GM21447 (cell line): ENCODE data around the gene TNFRSF4.

Source experiments
- ATAC-seq: cut with Tn5 transposase; IDR thresholded peaks from one replicate; pipeline ENCODE4 v1.9.1; 2021; ENCODE audit not compliant: unreplicated experiment

Gene TNFRSF4

DNA sequence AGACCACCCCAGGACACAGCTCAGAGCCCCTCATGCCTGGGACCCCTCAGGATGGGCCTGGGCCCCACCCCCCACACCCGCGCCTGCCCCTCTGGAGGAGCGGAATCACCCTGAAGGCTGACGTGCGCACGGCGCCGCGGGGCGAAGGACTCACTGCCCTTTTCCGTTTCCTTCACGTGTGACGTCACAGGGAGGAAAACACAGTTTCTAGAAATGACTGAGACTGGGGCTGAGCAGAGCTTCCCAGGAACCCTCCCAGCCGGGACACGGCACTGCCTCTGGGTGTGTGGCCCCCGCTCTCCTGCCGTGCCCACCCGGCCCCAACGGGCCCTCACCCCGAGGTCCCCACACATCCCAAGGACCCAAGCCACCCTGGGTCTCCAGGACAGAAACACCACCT, 5.4 kb upstream of the TNFRSF4 start:
- no peak for ATAC-seq

DNA sequence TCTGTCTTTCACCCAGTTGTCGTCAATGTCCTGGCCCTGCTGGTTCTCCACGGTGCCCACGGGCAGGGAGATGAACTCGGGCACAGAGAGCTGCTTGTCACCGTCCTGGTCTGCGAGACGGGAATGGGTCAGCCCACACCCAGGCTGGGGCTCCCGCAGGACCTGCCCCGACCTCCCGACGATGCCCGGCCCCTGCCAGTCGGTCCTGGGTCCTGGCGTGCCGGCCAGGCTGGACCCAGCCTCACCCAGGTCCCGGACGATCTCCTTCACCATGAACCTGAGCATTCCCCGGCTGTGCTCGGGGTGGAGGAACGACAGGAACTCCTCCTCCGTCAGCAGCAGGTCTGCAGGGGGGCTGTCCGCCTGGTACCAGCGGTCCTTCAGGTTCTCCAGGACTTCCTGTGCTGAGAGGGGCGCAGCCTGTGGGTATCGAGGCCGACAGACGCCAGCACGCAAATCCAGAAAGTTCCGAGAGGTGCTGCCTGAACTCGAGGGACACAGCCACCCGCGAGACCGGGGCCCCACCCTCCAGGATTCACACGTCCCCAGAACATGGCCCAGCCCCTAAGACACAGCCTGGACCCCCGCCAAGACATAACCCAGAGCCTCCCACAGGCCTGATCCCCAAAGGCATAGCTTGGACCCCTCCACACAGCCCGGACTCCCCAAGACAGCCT, 4.7 kb upstream of the TNFRSF4 start:
- no peak for ATAC-seq

DNA sequence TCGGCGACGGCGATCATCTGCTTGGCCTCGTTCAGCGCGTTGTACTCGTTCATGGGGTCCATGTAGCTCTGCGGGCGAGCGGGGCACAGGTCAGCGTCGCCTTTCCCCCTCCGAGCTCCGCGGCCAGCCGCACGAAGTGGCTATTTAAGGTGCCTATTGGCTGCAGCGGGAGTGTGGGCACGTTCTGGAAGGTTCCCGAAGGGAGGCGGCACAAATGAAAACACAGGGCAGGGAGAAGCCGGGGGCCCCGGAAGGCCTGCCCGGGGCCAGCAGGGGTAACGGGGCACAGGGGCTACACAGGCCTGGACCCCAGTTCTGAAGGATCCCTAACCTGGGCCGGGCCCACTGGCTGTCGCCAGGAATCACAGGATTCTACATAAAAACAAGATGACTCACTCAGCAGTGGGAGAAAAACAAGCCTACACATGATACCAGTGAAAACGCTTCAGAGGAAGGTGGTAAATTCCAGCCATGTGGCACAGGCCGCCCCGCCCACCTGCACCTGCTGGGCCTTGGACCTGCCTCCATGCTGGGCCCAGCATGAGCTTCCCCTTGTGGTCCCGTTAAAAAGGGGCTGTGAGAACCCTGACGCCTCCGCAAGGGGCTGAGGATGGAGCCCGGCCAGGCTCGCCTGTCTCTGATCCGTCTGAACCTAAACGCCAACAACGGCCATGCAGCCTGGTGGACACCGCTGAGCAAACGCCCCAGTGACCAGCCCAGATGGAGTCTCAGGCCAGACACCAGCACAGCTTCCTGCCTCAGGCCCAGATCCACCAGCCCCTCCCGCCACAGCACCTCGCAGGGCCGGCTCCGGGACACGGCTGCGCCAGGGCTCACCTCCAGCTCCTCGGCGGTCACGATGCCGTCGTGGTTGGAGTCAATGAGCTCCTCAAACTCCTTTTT, 3.9 kb upstream of the TNFRSF4 start:
- no peak for ATAC-seq

DNA sequence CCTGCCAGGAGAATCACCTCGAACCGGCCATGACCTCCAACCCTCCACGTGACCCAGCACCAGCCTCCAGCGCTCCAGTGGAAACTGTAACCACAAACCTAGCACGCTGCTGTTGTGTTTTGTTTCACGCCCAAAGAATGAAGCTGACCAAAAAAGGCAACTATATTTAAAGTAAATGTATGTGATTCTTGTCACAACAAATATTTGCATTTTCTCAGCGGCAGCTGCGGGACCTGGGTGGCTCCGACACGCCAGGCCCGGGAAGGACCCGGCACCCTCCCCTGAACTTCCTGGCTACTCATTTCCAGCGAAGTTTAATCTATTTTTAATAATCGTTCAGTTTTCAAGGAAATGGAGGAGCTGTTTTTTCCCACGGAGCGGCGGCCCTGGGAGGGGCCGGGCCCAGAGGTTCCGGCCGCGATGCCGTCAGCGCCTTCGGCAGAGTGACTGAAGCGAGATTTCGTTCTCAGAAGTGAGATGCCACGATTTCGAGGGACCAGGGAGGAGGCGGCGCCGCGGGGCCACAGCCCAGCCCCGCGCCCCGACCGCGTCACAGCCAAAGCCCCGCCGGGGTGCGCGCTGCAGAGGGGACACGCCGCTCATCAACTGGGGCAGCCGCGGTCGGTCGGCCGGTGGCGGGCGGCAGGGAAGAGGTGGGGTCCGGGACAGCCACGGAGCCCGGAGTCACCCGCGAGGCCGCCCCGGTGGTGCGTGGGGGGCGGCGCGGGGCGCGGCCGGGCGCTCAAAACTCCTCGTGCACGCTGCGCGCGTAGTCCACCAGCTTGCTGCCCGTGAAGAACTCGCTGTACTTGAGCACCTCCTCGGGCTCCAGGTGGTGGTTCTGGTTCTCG, 3.0 kb upstream of the TNFRSF4 start:
- no peak for ATAC-seq

DNA sequence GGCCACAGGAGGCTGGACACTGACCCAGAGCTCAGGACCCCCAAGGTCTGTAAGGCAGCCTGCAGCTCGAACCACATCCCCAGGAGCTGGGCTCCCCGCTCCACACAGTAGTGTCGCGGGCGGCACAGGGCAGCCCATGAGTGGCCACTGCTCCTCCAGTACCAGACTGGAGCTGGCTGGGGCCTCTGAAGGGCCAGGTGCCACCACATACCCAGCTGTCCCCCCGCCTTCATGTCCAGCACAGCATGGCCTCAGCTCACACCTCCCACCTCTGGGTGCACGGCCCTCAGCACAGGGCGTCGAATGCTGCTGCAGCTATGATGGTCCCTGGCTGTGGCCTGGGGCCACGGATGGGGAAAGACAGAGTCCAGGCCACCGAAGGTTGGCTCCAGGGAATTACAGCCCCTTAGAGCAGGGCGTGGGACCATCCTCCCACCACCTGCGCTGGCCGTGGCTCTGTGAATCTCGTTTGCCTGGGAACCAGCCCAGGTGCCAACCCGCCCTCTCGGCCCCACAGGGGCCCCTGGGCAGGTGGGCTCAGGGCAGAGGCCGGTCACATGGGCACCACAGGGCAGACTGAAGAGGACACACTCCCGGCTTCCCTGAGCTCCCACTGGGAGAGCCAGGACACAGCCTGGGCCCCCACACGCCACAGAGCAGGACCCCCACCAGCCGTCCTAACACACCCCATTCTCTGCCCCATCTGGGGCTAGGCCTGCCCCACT, 2.1 kb upstream of the TNFRSF4 start:
- ATAC-seq, result no peak

DNA sequence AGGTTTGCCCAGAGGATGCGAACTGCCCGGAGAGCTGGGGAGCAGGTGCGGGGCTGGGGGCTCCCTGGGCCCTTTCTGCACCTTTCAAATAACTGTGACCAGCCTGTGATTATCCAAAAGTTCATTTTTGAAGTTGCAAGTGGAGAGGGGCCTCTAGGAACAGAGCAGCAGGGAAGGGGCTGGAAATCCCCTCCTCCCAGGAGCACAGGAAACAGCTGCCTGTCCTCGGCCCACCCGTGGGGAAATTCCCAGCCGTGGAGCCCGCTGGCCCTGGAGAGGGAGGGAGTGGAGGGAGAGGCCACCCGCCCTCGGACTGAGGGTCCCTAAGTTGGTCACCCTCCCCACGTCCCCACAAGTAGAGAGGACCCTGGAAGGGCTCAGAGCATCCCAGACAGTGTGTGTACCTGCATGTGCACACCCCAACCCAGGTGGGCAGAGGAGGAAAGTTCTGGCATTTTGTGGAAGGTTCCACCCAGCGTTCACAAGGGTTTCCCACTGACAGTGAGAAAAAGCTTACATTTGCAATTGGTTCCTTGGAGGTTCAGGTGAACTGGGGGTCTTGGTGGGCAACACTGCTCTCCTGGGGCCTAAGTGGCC, 1.2 kb upstream of the TNFRSF4 start:
- no peak for ATAC-seq

DNA sequence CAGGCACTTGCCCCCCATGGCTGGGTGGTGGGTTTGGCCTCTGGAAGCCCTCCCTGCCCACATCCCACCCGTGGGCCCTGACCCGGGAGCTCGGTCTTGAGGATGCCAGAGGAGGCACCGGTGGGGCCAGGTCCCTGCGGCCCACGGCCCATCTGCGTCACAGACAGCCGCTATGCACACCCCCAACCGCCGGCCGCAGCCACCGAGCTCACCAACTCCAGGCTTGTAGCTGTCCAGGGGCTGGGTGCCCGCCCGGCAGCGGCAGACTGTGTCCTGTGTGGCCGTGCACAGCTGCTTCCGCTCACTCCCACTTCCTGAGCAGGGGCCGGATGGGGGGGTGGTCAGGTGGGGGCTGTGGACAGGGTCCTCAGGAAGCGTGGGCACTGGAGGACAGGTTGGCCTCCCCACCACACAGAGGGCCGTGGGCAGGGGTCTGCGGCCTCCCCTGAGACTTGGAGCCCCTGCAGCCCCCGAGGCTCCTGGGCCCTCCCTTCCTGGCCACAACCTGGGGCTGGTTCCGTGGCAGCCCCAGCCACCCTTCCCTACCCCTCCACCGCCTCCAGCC, 1.1 kb downstream of the TNFRSF4 start:
- no peak for ATAC-seq

DNA sequence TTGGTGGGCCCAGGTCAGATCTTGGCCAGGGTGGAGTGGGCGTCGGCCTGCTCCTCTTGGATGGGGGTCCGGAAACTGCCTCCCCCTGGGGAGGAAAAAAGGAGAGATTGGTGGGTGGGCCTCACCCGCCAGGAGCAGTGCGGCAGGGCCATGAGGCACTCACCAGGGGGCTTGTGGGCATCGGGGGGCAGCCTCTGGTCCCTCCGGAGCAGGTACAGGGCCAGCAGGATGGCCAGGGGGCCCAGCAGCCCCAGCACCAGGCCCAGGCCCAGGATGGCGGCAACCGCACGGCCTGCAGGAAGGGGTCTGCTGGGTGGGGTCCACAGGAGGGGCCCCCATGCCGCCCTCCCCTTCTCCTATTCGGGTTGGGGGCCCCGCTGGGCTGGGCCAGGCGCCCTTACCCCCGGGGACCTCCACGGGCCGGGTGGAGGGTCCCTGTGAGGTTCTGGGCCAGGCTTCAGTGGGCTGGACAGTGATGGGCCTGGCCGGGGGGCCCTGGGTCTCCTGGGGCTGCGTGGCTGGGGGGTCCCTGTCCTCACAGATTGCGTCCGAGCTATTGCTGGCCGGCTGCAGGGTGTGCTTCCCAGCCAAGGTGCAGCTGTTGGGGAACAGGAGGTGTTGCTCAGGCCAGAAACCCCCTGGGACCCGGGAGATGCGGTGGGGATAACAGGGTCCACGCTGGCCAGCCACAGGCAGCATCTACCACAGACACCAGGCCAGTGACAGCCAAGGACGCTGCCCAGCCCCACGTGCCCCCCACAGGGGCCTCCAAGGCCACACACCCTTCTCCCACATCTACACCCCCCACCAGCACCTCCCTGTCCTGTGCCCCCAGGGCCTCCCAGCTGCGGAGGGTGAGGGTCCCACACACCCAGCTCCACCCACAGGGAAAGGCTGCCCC, 2.2 kb downstream of the TNFRSF4 start:
- no peak for ATAC-seq

DNA sequence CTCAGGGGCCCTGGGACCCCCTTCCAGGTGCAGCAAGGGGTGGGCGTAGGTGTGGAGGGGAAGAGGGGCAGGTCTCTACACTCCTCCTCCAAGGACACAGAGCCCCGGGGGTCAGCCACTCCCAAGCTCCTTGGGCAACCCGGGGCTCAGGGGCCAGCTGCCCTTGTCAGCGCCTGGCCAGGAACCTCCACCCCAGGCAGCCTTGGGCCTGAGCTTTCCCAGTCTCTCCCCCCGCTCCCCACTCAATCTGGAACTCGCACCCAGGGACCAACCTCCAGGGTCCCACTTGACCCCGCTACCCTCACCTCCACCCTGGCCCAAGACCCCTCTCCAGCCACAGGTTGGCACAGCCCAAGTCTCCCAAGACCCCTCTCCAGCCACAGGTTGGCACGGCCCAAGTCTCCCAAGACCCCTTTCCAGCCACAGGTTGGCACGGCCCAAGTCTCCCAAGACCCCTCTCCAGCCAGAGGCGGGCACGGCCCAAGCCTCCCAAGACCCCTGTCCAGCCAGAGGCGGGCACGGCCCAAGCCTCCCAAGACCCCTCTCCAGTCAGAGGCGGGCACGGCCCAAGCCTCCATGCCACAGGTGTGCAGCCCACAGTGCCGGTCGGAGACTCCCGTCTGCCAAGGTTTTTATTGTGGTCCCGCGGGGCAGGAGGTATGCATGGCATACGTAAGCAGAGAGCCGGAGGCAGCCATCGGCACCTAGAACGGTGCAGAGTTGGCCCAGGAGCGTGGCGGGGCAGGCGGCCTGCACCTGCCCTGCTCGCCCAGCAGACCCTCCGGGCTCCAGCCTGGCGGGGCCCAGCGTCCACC, 3.0 kb downstream of the TNFRSF4 start:
- ATAC-seq, result no peak

DNA sequence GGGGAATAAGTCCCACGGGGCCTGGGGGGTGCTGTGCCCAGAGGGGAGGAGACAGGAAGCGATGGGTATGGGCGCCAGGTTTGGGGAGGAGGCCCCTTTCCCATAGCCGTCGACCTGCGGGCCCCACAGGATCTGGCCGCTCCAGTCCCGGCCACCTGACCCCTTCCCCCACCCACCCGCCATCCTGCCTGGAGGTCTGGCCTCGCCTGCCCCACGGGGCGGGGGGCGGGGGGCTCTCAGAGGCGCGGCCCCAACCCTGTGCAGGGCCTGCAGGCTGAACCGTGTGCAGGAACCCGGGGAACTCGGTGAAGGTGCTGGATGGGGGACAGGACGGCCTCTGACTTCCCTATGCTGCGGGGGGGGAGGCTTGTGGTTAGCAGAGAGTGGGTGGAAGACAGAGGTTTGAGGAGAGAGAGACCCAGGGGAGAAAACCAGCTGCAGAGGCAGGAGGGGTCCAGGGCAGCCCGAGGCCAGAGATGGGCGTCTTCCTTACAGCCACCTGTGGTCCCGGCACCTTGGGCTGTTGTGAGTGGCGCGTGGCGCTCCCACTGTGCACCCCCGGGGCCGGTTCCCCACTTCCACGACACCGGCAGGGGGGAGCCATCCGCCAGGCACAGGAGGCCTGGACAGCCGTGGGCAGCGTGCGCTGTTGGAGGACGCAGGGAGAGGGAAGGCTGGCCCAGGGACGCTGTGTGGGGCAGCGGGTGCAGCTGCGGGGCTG, 5.1 kb downstream of the TNFRSF4 start:
- ATAC-seq, result no peak

DNA sequence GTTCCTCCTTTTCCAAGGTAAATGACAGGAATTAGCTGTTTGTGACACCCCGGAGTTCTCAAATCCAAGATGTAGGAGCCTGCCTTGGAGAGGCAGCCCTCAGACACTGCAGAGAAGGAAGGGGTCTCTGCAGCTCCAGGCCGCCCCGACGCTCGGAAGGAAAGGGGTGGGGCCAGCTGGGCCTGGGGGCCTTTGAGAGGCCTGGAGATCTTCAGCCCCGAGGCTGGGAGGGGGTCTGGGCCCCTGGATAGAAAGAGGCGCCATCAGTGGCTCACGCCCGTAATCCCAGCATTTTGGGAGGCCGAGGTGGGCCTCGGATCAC, 6.4 kb downstream of the TNFRSF4 start:
- ATAC-seq, result no peak

DNA sequence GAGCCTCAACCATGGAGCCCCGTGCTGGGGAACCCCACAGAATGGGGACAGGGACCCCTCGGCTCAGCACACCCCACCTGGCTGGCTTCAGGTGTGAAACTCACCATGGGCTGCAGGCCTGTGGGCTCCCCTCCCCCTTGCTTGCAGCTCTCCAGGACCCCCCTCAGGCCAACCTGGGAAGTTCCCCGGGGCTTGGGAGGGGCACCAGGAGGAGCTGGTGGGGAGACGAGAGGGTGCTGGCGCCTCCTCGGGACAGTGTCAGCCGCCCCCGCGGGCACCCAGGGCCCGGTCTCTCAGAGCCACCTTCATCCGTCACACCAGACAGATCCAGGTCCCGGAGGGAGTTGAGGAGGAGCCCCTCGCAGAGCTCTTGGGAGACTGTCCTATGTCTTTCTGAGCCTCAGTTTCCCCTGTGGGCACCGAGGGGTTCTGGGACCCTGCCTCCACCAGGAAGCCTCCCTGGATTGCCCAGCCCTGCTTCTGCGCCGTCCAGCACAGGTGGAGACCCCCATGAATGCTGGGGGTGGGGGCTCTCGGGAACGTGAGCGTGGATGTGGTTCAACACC, 6.9 kb downstream of the TNFRSF4 start:
- ATAC-seq, result no peak

DNA sequence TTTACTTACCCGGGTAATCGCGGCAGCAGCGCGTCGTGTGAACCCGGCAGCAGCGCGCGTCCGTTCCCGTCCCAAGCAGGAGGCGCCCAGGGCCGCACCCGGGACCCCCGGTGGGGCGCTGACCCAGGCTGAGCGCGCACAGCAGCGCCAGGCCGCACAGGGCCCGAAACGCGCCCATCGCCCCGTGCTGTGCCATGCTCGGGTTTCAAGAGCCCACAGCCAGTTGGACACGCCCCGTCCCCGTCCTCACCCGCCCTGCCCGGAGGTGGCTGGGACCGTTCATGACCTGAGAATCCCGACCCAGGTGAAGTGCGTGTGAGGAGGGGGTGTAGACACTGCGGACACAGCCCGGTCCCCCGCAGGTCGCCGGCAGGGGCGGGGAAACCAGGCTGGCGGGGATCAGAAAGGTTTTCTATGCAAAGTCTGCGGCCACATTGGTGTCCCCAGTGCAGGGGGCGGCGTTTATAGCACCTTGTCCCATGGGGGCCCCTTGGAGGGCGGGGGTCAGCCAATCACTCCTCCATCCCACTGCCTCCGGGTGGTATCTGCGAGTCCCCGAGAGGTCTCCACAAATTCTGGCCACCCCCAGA, 7.5 kb downstream of the TNFRSF4 start, which contains the start of gene TNFRSF18:
TSS of gene TNFRSF18 (minus strand) at position 217 of the 590 bp plus-strand sequence. CDS start at position 196, 21 bp downstream.
- no peak for ATAC-seq

DNA sequence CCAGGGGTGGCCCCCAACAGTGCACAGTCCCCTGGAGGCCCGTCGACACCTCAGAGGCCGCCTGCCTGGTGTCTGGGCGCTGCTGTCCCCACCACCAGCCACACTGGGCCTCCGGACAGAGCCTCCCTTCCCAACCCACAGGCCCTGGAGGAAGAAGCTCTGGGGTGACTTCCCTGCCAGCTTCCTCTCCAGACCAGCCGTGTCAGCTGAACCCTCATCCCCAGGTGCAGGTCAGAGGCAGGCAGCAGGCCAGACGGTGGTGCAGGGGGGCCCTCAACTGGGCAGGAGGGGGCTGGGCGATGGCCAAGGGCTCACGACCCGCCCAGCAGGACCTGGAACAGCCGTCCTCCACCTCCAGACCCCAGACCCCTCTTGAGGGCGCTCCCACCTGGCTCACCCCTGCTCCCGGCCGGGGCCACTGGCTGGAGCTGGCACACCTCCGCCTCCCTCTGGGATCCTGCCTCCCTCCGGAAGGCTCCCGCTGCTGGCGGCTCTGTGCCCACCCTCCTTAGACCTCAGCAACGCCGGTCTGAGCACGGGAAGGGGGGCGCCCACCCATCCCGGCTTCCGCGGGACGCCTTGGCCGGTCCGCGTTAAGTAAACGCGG, 8.1 kb downstream of the TNFRSF4 start:
- no peak for ATAC-seq

DNA sequence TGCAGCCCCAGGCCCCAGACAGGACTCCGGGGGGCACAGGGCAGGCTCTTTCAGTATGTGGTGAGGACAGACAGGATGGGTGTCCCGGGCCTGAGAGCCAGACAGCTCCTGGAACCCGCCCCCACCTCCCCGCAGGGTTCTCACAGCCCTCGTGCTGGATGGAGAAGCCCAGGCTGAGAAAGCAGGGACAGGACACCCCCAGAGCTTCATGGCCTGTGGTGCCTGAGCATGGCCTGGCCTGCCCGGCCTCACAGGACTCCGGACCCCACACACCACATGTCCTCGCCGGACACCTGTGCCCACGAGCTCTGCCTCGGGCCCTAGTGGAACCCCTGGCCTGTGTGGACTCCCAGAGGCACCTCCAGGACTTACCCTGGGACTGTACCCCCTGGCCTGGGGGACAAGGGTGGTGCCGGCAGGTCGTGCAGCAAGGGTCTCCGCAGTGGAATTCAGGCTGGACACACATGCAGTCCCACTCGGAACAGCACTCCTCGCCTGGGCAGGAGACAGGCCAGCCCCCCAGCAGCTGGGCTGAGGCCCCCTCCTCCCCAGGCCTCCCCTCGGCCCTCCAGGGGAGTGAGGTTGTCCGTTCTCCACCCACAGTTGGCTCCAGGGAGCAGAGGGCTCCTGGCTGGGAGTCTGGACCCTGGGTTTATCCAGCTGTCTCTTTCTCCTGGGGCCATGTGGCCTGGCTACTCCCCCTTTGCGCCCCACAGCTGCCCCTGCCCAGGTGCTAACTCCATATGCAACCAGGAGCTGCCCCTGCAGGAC, 8.8 kb downstream of the TNFRSF4 start:
- no peak for ATAC-seq

DNA sequence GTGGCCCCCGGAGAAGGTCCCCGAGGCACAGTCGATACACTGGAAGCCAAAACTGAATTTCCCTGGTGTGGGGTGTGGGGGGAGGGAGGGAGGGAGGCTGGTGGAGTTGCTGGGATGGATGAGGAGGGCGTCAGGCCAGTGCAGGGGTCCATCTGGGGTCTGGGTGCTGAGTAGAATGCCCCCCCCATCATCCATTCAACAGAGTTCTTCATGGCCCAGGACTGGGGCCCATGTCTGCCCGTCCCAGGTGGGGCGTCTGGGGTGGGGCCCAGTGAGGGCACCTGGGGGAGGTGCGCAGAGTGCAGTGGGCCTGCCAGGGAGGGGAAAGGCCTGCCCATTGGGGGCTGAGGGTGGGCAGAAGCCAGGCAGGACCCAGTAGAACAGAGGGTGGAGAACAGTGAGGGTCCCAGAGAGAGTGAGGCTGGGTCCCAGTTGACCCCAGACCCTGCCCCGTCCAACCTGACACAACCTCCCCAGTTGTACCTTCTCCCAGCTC, 9.5 kb downstream of the TNFRSF4 start:
- ATAC-seq, result no peak
